HG03457 (cell line): ENCODE measurements around the gene TXNDC5.

Experiments used
- ATAC-seq: cut with Tn5 transposase; IDR thresholded peaks from one replicate; pipeline ENCODE4 v1.9.1; 2021; ENCODE audit warnings: moderate number of reproducible peaks; ENCODE audit not compliant: unreplicated experiment

TXNDC5 gene

GRCh38 chr6:7910654-7911344 lies at the start of gene TXNDC5:
TSS of gene TXNDC5 (minus strand) at chr6:7910788. CDS start at chr6:7910776, 12 bp downstream.
- peak; percentile 56 for ATAC-seq

- no peak for ATAC-seq
Observed at GRCh38 chr6:7960141-7960540, 49.6 kb upstream of the TXNDC5 start.

- ATAC-seq = no peak
Observed at GRCh38 chr6:7959453-7959852, 48.9 kb upstream of the TXNDC5 start.

- no peak for ATAC-seq
Observed at GRCh38 chr6:7958464-7958863, 47.9 kb upstream of the TXNDC5 start.

- ATAC-seq = no peak
Observed at GRCh38 chr6:7956257-7956656, 45.7 kb upstream of the TXNDC5 start.

GRCh38 chr6:7954477-7955200 lies 44.1 kb upstream of the TXNDC5 start:
- no peak for ATAC-seq

- ATAC-seq = no peak
Observed at GRCh38 chr6:7953753-7954152, 43.2 kb upstream of the TXNDC5 start.

GRCh38 chr6:7939864-7940228 lies 29.3 kb upstream of the TXNDC5 start:
- peak; percentile 10 for ATAC-seq

- peak; percentile 61 for ATAC-seq
Observed at GRCh38 chr6:7939184-7939863, 28.7 kb upstream of the TXNDC5 start.

- ATAC-seq = no peak
Observed at GRCh38 chr6:7938562-7939183, 28.1 kb upstream of the TXNDC5 start.

GRCh38 chr6:7933794-7934193 lies 23.2 kb upstream of the TXNDC5 start:
- ATAC-seq = peak; percentile 85

- no peak for ATAC-seq
Observed at GRCh38 chr6:7932625-7933024, 22.0 kb upstream of the TXNDC5 start.

- no peak for ATAC-seq
Observed at GRCh38 chr6:7924867-7925266, 14.3 kb upstream of the TXNDC5 start.

- ATAC-seq = no peak
Observed at GRCh38 chr6:7922596-7922995, 12.0 kb upstream of the TXNDC5 start.

- no peak for ATAC-seq
Observed at GRCh38 chr6:7921632-7922092, 11.1 kb upstream of the TXNDC5 start.

GRCh38 chr6:7921046-7921445 lies 10.5 kb upstream of the TXNDC5 start:
- no peak for ATAC-seq

- ATAC-seq = no peak
Observed at GRCh38 chr6:7920425-7920824, 9.8 kb upstream of the TXNDC5 start.

- ATAC-seq = no peak
Observed at GRCh38 chr6:7919871-7920270, 9.3 kb upstream of the TXNDC5 start.

- no peak for ATAC-seq
Observed at GRCh38 chr6:7918403-7918802, 7.8 kb upstream of the TXNDC5 start.

GRCh38 chr6:7917729-7918128 lies 7.1 kb upstream of the TXNDC5 start:
- ATAC-seq = no peak

- peak; percentile 70 for ATAC-seq
Observed at GRCh38 chr6:7916959-7917358, 6.4 kb upstream of the TXNDC5 start.
